IMR-90 (cell line): ENCODE results near the gene SORCS1. TPM values are rescaled to one million over a fixed set of nuclear protein-coding genes. Genes with fewer than 3 reads are reported as not detected.

Experiments
- ATAC-seq: fragments of 200-7000 bp; cut with Tn5 transposase; 2 replicates; pipeline ENCODE4 v1.9.1; 2020; ENCODE audit warnings: low read depth, mild to moderate bottlenecking, moderate library complexity
- BruUV-seq: library from RNA; stranded (reverse); fragments of 400-500 nt; replicated peaks from 2 replicates; lab custom pipeline; 2021; lab: Mats Ljungman, UMichigan
- CTCF ChIA-PET: fragments of 300-600 bp; formaldehyde crosslinking; extraction: SDS; loops from one replicate; lab custom pipeline; 2021; ENCODE audit warnings: antibody characterized with exemption; lab: Yijun Ruan, JAX
- POLR2A ChIA-PET: fragments of 300-600 bp; sonication (Branson Sonifier 250); formaldehyde crosslinking; loops from one replicate; lab custom pipeline; 2022; ENCODE audit warnings: antibody characterized with exemption; ENCODE audit not compliant: unreplicated experiment; lab: Charles Lee
- DNase-seq: peaks from one replicate; pipeline ENCODE4 v3.0.0; 2013
- H2AFZ ChIP-seq: replicated peaks from 2 replicates; pipeline ENCODE3; 2013; ENCODE audit warnings: low read length, mild to moderate bottlenecking; ENCODE audit not compliant: poor library complexity
- H2AK5ac ChIP-seq: 2 replicates; pipeline ENCODE4 v1.6.1; 2013; ENCODE audit warnings: low read depth, low read length, inconsistent platforms
- H2AK9ac ChIP-seq: replicated peaks from 2 replicates; pipeline ENCODE3; 2013; ENCODE audit warnings: mild to moderate bottlenecking, low read depth, low read length, moderate library complexity; ENCODE audit not compliant: poor library complexity
- H2BK120ac ChIP-seq: 2 replicates; pipeline ENCODE4 v1.6.1; 2013; ENCODE audit warnings: low read depth, low read length, inconsistent platforms
- H2BK15ac ChIP-seq: 3 replicates; pipeline ENCODE4 v1.6.1; 2013; ENCODE audit warnings: low read depth, low read length, inconsistent platforms
- H2BK20ac ChIP-seq: 2 replicates; pipeline ENCODE4 v1.6.1; 2013; ENCODE audit warnings: low read depth, mild to moderate bottlenecking, inconsistent platforms, low read length, moderate library complexity
- H2BK5ac ChIP-seq: 2 replicates; pipeline ENCODE4 v1.6.1; 2013; ENCODE audit warnings: mild to moderate bottlenecking, low read depth, low read length, inconsistent platforms; ENCODE audit not compliant: poor library complexity, severe bottlenecking
- H3K14ac ChIP-seq: replicated peaks from 2 replicates; pipeline ENCODE4 v1.6.1; 2013; ENCODE audit warnings: low read depth, low read length, inconsistent platforms
- H3K18ac ChIP-seq: 2 replicates; pipeline ENCODE4 v1.6.1; 2013; ENCODE audit warnings: low read depth, low read length, control low read depth
- H3K23ac ChIP-seq: 2 replicates; pipeline ENCODE4 v1.6.1; 2013; ENCODE audit warnings: low read depth, low read length, inconsistent platforms
- H3K27ac ChIP-seq: 2 replicates; pipeline ENCODE4 v1.5.1; 2013; ENCODE audit warnings: mild to moderate bottlenecking, control low read depth, low read length; ENCODE audit not compliant: insufficient read depth
- H3K27me3 ChIP-seq: 2 replicates; pipeline ENCODE4 v1.6.1; 2013; ENCODE audit warnings: low read length; ENCODE audit not compliant: control insufficient read depth, insufficient read depth
- H3K36me3 ChIP-seq: 2 replicates; pipeline ENCODE4 v1.6.1; 2013; ENCODE audit warnings: low read length, mixed read lengths; ENCODE audit not compliant: control insufficient read depth, insufficient read depth
- H3K4ac ChIP-seq: 2 replicates; pipeline ENCODE4 v1.6.1; 2013; ENCODE audit warnings: low read depth, low read length, inconsistent platforms
- H3K4me1 ChIP-seq: 2 replicates; pipeline ENCODE4 v1.6.1; 2013; ENCODE audit warnings: low read length, mixed read lengths; ENCODE audit not compliant: control insufficient read depth, insufficient read depth
- H3K4me2 ChIP-seq: 2 replicates; pipeline ENCODE4 v1.6.1; 2013; ENCODE audit warnings: low read depth, mild to moderate bottlenecking, control low read depth, low read length, moderate library complexity
- H3K4me3 ChIP-seq: 2 replicates; pipeline ENCODE4 v1.5.1; 2013; ENCODE audit warnings: low read depth, mild to moderate bottlenecking, control low read depth, low read length, moderate library complexity; ENCODE audit not compliant: insufficient read depth
- H3K56ac ChIP-seq: 2 replicates; pipeline ENCODE4 v1.6.1; 2013; ENCODE audit warnings: low read length, inconsistent platforms; ENCODE audit not compliant: insufficient read depth; ENCODE audit errors: extremely low read depth
- H3K79me1 ChIP-seq, 2 experiments: 2 replicates each; pipeline ENCODE4 v1.6.1; 2013; ENCODE audit warnings: low read length in 2 of 2, inconsistent platforms in 1 of 2, low read depth in 1 of 2
- H3K9ac ChIP-seq: 2 replicates; pipeline ENCODE4 v1.6.1; 2013; ENCODE audit warnings: low read depth, low read length, control low read depth
- H3K9me1 ChIP-seq: 2 replicates; pipeline ENCODE4 v1.6.1; 2013; ENCODE audit warnings: low read length, inconsistent platforms; ENCODE audit not compliant: insufficient read depth
- H3K9me3 ChIP-seq: 2 replicates; pipeline ENCODE4 v1.6.1; 2013; ENCODE audit warnings: low read length; ENCODE audit not compliant: control insufficient read depth, insufficient read depth
- H4K20me1 ChIP-seq: 2 replicates; pipeline ENCODE4 v1.6.1; 2013; ENCODE audit warnings: low read length, inconsistent platforms; ENCODE audit not compliant: insufficient read depth
- H4K5ac ChIP-seq: 2 replicates; pipeline ENCODE4 v1.6.1; 2013; ENCODE audit warnings: mild to moderate bottlenecking, low read depth, low read length, control low read depth
- H4K8ac ChIP-seq, 2 experiments: 2 replicates each; pipeline ENCODE4 v1.6.1; 2013; ENCODE audit warnings: low read depth in 2 of 2, low read length in 2 of 2, control low read depth in 1 of 2, inconsistent platforms in 1 of 2
- H4K91ac ChIP-seq: 2 replicates; pipeline ENCODE4 v1.6.1; 2013; ENCODE audit warnings: low read depth, low read length, inconsistent platforms; ENCODE audit not compliant: insufficient read depth
- BHLHE40 ChIP-seq: fragments of 150-350 bp; IDR thresholded peaks from 2 replicates; pipeline ENCODE4 v1.6.1; 2016; ENCODE audit warnings: mild to moderate bottlenecking, low read depth, low read length
- CEBPB ChIP-seq: IDR thresholded peaks from 2 replicates; pipeline ENCODE4 v1.6.1; 2012; ENCODE audit warnings: low read depth, low read length, improper control_type of control experiment
- CHD1 ChIP-seq: IDR thresholded peaks from 2 replicates; pipeline ENCODE4 v1.6.1; 2012; ENCODE audit warnings: low read depth, low read length, improper control_type of control experiment
- CTCF ChIP-seq: conservative IDR thresholded peaks from 2 replicates; pipeline ENCODE4 v1.5.1; 2012; ENCODE audit warnings: mild to moderate bottlenecking, low read depth, low read length, improper control_type of control experiment
- ELK1 ChIP-seq: fragments of 150-350 bp; IDR thresholded peaks from 2 replicates; pipeline ENCODE4 v1.6.1; 2016; ENCODE audit warnings: low read depth, mild to moderate bottlenecking, low read length, moderate library complexity, borderline replicate concordance
- FOS ChIP-seq: fragments of 150-350 bp; IDR thresholded peaks from 2 replicates; pipeline ENCODE4 v1.6.1; 2016; ENCODE audit warnings: low read depth, low read length
- MAFK ChIP-seq: IDR thresholded peaks from 2 replicates; pipeline ENCODE4 v1.6.1; 2012; ENCODE audit warnings: low read depth, low read length, improper control_type of control experiment
- MAZ ChIP-seq: IDR thresholded peaks from 2 replicates; pipeline ENCODE4 v1.6.1; 2012; ENCODE audit warnings: low read depth, mild to moderate bottlenecking, low read length, improper control_type of control experiment, moderate library complexity, borderline replicate concordance
- MXI1 ChIP-seq: IDR thresholded peaks from 2 replicates; pipeline ENCODE4 v1.6.1; 2012; ENCODE audit warnings: low read depth, mild to moderate bottlenecking, low read length, moderate library complexity, borderline replicate concordance
- NFE2L2 ChIP-seq: fragments of 150-350 bp; IDR thresholded peaks from 2 replicates; pipeline ENCODE4 v1.6.1; 2016; ENCODE audit warnings: low read depth, mild to moderate bottlenecking, low read length
- POLR2A ChIP-seq: IDR thresholded peaks from 2 replicates; pipeline ENCODE4 v1.6.1; 2012; ENCODE audit warnings: mild to moderate bottlenecking, low read depth, low read length
- RAD21 ChIP-seq: IDR thresholded peaks from 2 replicates; pipeline ENCODE4 v1.6.1; 2012; ENCODE audit warnings: low read length, improper control_type of control experiment
- RFX5 ChIP-seq: IDR thresholded peaks from 2 replicates; pipeline ENCODE4 v1.8.0; 2012; ENCODE audit warnings: low read depth, mild to moderate bottlenecking, low read length, moderate library complexity
- SMC3 ChIP-seq: fragments of 150-350 bp; IDR thresholded peaks from 2 replicates; pipeline ENCODE4 v1.6.1; 2016; ENCODE audit warnings: low read depth, mild to moderate bottlenecking, antibody characterized with exemption, low read length, moderate library complexity
- USF2 ChIP-seq: fragments of 150-350 bp; IDR thresholded peaks from 2 replicates; pipeline ENCODE4 v1.6.1; 2017; ENCODE audit warnings: mild to moderate bottlenecking, antibody characterized with exemption, low read length, low read depth
- WGBS, 2 experiments: methylation state at CpG; one replicate each; pipeline versions ENCODE4 v1.1.5 to v1.1.7; 2013; ENCODE audit warnings: missing lambda C conversion rate in 2 of 2; ENCODE audit not compliant: insufficient read length in 1 of 2; ENCODE audit errors: extremely low coverage in 2 of 2; 5-methylcytosine and 5-hydroxymethylcytosine counted together
- dilution Hi-C: fragments of 300-500 bp; cut with HindIII; formaldehyde crosslinking; loops from one replicate; pipeline ENCODE4 v1.14.3; 2018; ENCODE audit warnings: low sequenced_read_pairs; ENCODE audit not compliant: unreplicated experiment
- in situ Hi-C: fragments of 300-500 bp; cut with MboI; formaldehyde crosslinking; loops from 3 replicates; pipeline ENCODE4 v1.14.3; 2019; ENCODE audit warnings: low sequenced_read_pairs, inconsistent platforms, mixed read lengths
- intact Hi-C: fragments of 100-400 bp; cut with micrococcal nuclease; formaldehyde crosslinking; loops from 2 replicates; pipeline ENCODE4 v1.10.0; 2022
- polyA plus RNA-seq, 3 experiments: library from polyadenylated mRNA; depleted of rRNA; stranded (reverse); fragments of >200 nt; gene quantifications; 2 replicates each; pipeline ENCODE4 v1.2.3, GENCODE V29; 2012; ENCODE audit warnings: low replicate concordance in 1 of 3
- total RNA-seq: library from RNA; depleted of rRNA; stranded (reverse); fragments of >200 nt; gene quantifications from 2 replicates; pipeline ENCODE4 v1.2.3, GENCODE V29; 2012

The SORCS1 gene
- total and polyA plus RNA-seq, 2 of the 4 experiments (the other 2 are of a cell fraction): under 0.01 TPM; not detected in 1

GRCh38 chr10:106911096-106911495 is 253.4 kb downstream of the SORCS1 start:
- Histone ChIP-seq H4K20me1 (no peaks in the 10 kb centered on the region), H3K9me3 (peaks cover 12% of the 10 kb centered on the region), H3K4me1 (no peaks in the 10 kb centered on the region), H2BK20ac (no peak overlapping the region), H3K56ac (no peak overlapping the region), H4K8ac (no peak overlapping the region), H3K4me2 (no peak overlapping the region), H2BK120ac (no peak overlapping the region), H3K9me1 (no peaks in the 10 kb centered on the region), H2AK5ac (no peak overlapping the region), H3K4ac (no peak overlapping the region), H3K23ac (no peak overlapping the region), H3K27me3 (no peaks in the 10 kb centered on the region), H2AFZ (no peak overlapping the region), H4K91ac (no peak overlapping the region), H2AK9ac (no peak overlapping the region), H4K5ac (no peak overlapping the region), H3K36me3 (no peaks in the 10 kb centered on the region), H3K4me3 (no peak overlapping the region), H3K27ac (no peak overlapping the region), H3K18ac (no peak overlapping the region), H2BK5ac (no peak overlapping the region), H3K9ac (no peak overlapping the region), H2BK15ac (no peak overlapping the region), H3K14ac (no peak overlapping the region), H3K79me1 (no peaks in the 10 kb centered on the region)
- POLR2A ChIA-PET: no interaction called here
- dilution Hi-C loops (no loop called here), intact Hi-C loops (no loop called here), in situ Hi-C loops (no loop called here)
- BruUV-seq: no TSS peak
- 0% methylated on average over 1 of the region's 3 CpGs; no CpG with 5 or more reads in 1 of the 2 experiments for WGBS, 2 experiments
- ATAC-seq: no peak
- DNase-seq: no peak
- TF ChIP-seq POLR2A (no peak), MAFK (no peak), MAZ (no peak), RAD21 (no peak), CEBPB (no peak), CHD1 (no peak), FOS (no peak), RFX5 (no peak), NFE2L2 (no peak), CTCF (no peak), MXI1 (no peak), ELK1 (no peak), BHLHE40 (no peak), USF2 (no peak), SMC3 (no peak)
- CTCF ChIA-PET: no interaction called here
